HepG2 (cell line): ENCODE data around the gene BYSL. TPM values are rescaled to one million over a fixed set of nuclear protein-coding genes. Genes with fewer than 3 reads are reported as not detected.

Experiments
- ADNP ChIP-seq: sonication (generic); formaldehyde crosslinking; IDR thresholded peaks from 2 replicates; pipeline ENCODE4 v1.4.0; 2020; ENCODE audit warnings: missing genetic modification reagents
- ARID3A ChIP-seq: IDR thresholded peaks from 2 replicates; pipeline ENCODE4 v1.6.1; 2012; ENCODE audit warnings: low read depth, low read length, improper control_type of control experiment
- BCL6 ChIP-seq: IDR thresholded peaks from 2 replicates; pipeline ENCODE4 v1.6.1; 2016; ENCODE audit warnings: missing genetic modification reagents, missing compliant biosample characterization
- CHD4 ChIP-seq: fragments of 200-600 bp; sonication (generic); IDR thresholded peaks from 2 replicates; pipeline ENCODE4 v1.7.0; 2017; ENCODE audit warnings: mild to moderate bottlenecking, low read length, borderline replicate concordance
- DPF2 ChIP-seq: sonication (generic); formaldehyde crosslinking; IDR thresholded peaks from 2 replicates; pipeline ENCODE4 v1.4.0; 2020; ENCODE audit warnings: mild to moderate bottlenecking, low read depth, missing genetic modification reagents, borderline replicate concordance
- HNF4G ChIP-seq, 2 experiments: sonication (generic) in 1 of 2; formaldehyde crosslinking in 1 of 2; IDR thresholded peaks; 2 replicates each; pipeline versions ENCODE4 v1.4.0 to v1.6.1; 2011 to 2020; ENCODE audit warnings: borderline replicate concordance in 2 of 2, low read depth in 2 of 2, mild to moderate bottlenecking in 2 of 2, low read length in 1 of 2, missing genetic modification reagents in 1 of 2, moderate library complexity in 1 of 2
- MEIS1 ChIP-seq: sonication (generic); formaldehyde crosslinking; IDR thresholded peaks from 2 replicates; pipeline ENCODE4 v1.9.0; 2021; ENCODE audit warnings: mild to moderate bottlenecking, missing genetic modification reagents, moderate library complexity, borderline replicate concordance
- MLLT10 ChIP-seq: sonication (generic); formaldehyde crosslinking; IDR thresholded peaks from 2 replicates; pipeline ENCODE4 v1.4.0; 2020; ENCODE audit warnings: missing genetic modification reagents
- ZC3H4 ChIP-seq: sonication (generic); formaldehyde crosslinking; IDR thresholded peaks from 2 replicates; pipeline ENCODE4 v1.4.0; 2020; ENCODE audit warnings: missing genetic modification reagents, borderline replicate concordance
- ZNF18 ChIP-seq: sonication (generic); formaldehyde crosslinking; IDR thresholded peaks from 2 replicates; pipeline ENCODE4 v1.8.0; 2022; ENCODE audit warnings: mild to moderate bottlenecking, missing genetic modification reagents; ENCODE audit not compliant: insufficient replicate concordance
- ZNF44 ChIP-seq: sonication (generic); formaldehyde crosslinking; IDR thresholded peaks from 2 replicates; pipeline ENCODE4 v1.5.1; 2020; ENCODE audit warnings: mild to moderate bottlenecking, missing genetic modification reagents
- ZNF567 ChIP-seq: sonication (generic); formaldehyde crosslinking; IDR thresholded peaks from 2 replicates; pipeline ENCODE4 v1.8.1; 2023; ENCODE audit warnings: mild to moderate bottlenecking, missing genetic modification reagents, borderline replicate concordance
- ZNF749 ChIP-seq: sonication (generic); formaldehyde crosslinking; IDR thresholded peaks from 2 replicates; pipeline ENCODE4 v1.8.0; 2022; ENCODE audit warnings: mild to moderate bottlenecking, missing genetic modification reagents, moderate library complexity, borderline replicate concordance
- ZNF772 ChIP-seq: sonication (generic); formaldehyde crosslinking; IDR thresholded peaks from 2 replicates; pipeline ENCODE4 v1.5.0; 2020; ENCODE audit warnings: mild to moderate bottlenecking, missing genetic modification reagents
- ZNF790 ChIP-seq: sonication (generic); formaldehyde crosslinking; IDR thresholded peaks from 2 replicates; pipeline ENCODE4 v1.8.0; 2022; ENCODE audit warnings: missing genetic modification reagents, mild to moderate bottlenecking, borderline replicate concordance
- ZSCAN22 ChIP-seq: sonication (generic); formaldehyde crosslinking; IDR thresholded peaks from 2 replicates; pipeline ENCODE4 v1.4.0; 2020; ENCODE audit warnings: mild to moderate bottlenecking, missing genetic modification reagents
- ZXDC ChIP-seq: sonication (generic); formaldehyde crosslinking; IDR thresholded peaks from 2 replicates; pipeline ENCODE4 v1.5.0; 2020; ENCODE audit warnings: mild to moderate bottlenecking, missing genetic modification reagents
- polyA plus RNA-seq, 8 experiments: library from polyadenylated mRNA; depleted of rRNA in 3 of 8; stranded (reverse) in 7 of 8; unstranded in 1 of 8; fragments of >200 nt; fragmentation: Illumina TruSeq in 4 of 8; extraction: Trizol in 4 of 8; gene quantifications; 2 replicates each; pipeline versions ENCODE4 v1.2.1 to v1.2.3, GENCODE V29; 2011 to 2016; ENCODE audit warnings: low read depth in 4 of 8, missing spikeins in 1 of 8, mixed read lengths in 1 of 8; ENCODE audit not compliant: insufficient read depth in 1 of 8
- total RNA-seq, 5 experiments: library from RNA; depleted of rRNA; stranded (reverse); fragments of >200 nt; fragmentation: Illumina TruSeq; extraction: Trizol; gene quantifications; 2 replicates each; pipeline ENCODE4 v1.2.3, GENCODE V29; 2016; ENCODE audit warnings: low read depth in 1 of 5
- TF ChIP-seq, protein P1 (sequence below), 2 experiments: sonication (generic) in 1 of 2; formaldehyde crosslinking in 1 of 2; IDR thresholded peaks; 2 replicates each; pipeline versions ENCODE4 v1.4.0 to v1.6.1; 2018 to 2020; ENCODE audit warnings: missing genetic modification reagents in 2 of 2, borderline replicate concordance in 1 of 2, low read depth in 1 of 2, mild to moderate bottlenecking in 1 of 2, missing biosample characterization in 1 of 2

Gene BYSL
- total and polyA plus RNA-seq, 2 of the 13 experiments (the other 11 are each of a cell fraction or from before 2014, with no cell fraction given): 27.9 to 28.6 TPM

GRCh38 chr6:41941280-41942066 lies 20.2 kb downstream of the BYSL start, which contains the start of gene CCND3 (continued):
- TF ChIP-seq ZNF18 (no peak), BCL6 (CRISPR knock-in tag) (peak; percentile 11; the same call in 1 of the 2 replicates), ZNF749 (no peak), ZSCAN22 (0 out of 2 replicates have a peak, but pooled peaks have one; percentile 55), CHD4 (no peak), MLLT10 (CRISPR knock-in tag) (no peak), ZXDC (CRISPR knock-in tag) (no peak), ARID3A (no peak), ADNP (CRISPR knock-in tag) (no peak), ZNF567 (CRISPR knock-in tag) (no peak), MEIS1 (peak; percentile 85), HNF4G (IDR thresholded peaks at IDR 0.05; ENCODE audit: borderline replicate concordance, low read depth, low read length) (no peak), HNF4G (CRISPR knock-in tag; IDR thresholded peaks at IDR 0.05; ENCODE audit: borderline replicate concordance, low read depth) (no peak), ZNF44 (CRISPR knock-in tag) (no peak), ZC3H4 (no peak), DPF2 (CRISPR knock-in tag) (no peak), ZNF790 (no peak; the same call in 1 of the 2 replicates), ZNF772 (CRISPR knock-in tag) (no peak; the same call in 1 of the 2 replicates)
- TF ChIP-seq, protein P1, sequence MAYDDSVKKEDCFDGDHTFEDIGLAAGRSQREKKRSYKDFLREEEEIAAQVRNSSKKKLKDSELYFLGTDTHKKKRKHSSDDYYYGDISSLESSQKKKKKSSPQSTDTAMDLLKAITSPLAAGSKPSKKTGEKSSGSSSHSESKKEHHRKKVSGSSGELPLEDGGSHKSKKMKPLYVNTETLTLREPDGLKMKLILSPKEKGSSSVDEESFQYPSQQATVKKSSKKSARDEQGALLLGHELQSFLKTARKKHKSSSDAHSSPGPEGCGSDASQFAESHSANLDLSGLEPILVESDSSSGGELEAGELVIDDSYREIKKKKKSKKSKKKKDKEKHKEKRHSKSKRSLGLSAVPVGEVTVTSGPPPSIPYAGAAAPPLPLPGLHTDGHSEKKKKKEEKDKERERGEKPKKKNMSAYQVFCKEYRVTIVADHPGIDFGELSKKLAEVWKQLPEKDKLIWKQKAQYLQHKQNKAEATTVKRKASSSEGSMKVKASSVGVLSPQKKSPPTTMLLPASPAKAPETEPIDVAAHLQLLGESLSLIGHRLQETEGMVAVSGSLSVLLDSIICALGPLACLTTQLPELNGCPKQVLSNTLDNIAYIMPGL (CRISPR knock-in tag; IDR thresholded peaks at IDR 0.05; ENCODE audit: borderline replicate concordance in 1 of 2, low read depth in 1 of 2): peak; percentile 32 to 79; a peak in 3 of 4 replicates
